Loucy (cell line): Measurements from ENCODE around the gene ALB.

Experiments used
- H2AFZ ChIP-seq: fragments of 200-600 bp; sonication (generic); 2 replicates; pipeline ENCODE4 v1.6.0; 2016; ENCODE audit warnings: antibody characterized with exemption, mild to moderate bottlenecking, low read length, moderate library complexity
- H3F3A ChIP-seq: fragments of 200-600 bp; 2 replicates; pipeline ENCODE4 v1.6.0; 2016; ENCODE audit warnings: antibody characterized with exemption, low read depth, mild to moderate bottlenecking
- H3K27me3 ChIP-seq: fragments of 200-600 bp; sonication (generic); 2 replicates; pipeline ENCODE4 v1.6.1; 2014; ENCODE audit warnings: low read length, mild to moderate bottlenecking; ENCODE audit not compliant: insufficient read depth, poor library complexity, severe bottlenecking
- H3K36me3 ChIP-seq: fragments of 200-600 bp; sonication (generic); 2 replicates; pipeline ENCODE4 v1.6.1; 2016; ENCODE audit warnings: low read length; ENCODE audit not compliant: insufficient read depth
- H3K4me1 ChIP-seq: fragments of 200-600 bp; sonication (generic); 2 replicates; pipeline ENCODE4 v1.5.1; 2014; ENCODE audit warnings: low read length, mild to moderate bottlenecking; ENCODE audit not compliant: insufficient read depth, poor library complexity, severe bottlenecking
- H3K4me2 ChIP-seq: fragments of 200-600 bp; sonication (generic); 2 replicates; pipeline ENCODE4 v1.6.0; 2014; ENCODE audit warnings: antibody characterized with exemption, low read length, low read depth, mild to moderate bottlenecking; ENCODE audit not compliant: poor library complexity, severe bottlenecking
- H3K4me3 ChIP-seq: fragments of 200-600 bp; sonication (generic); 2 replicates; pipeline ENCODE4 v1.5.1; 2014; ENCODE audit warnings: low read length, mild to moderate bottlenecking, mixed read lengths; ENCODE audit not compliant: poor library complexity, severe bottlenecking
- H3K79me2 ChIP-seq: fragments of 200-600 bp; sonication (generic); 2 replicates; pipeline ENCODE4 v1.6.1; 2014; ENCODE audit warnings: low read length; ENCODE audit not compliant: insufficient read depth
- H3K9ac ChIP-seq: fragments of 200-600 bp; sonication (generic); 2 replicates; pipeline ENCODE4 v1.6.0; 2014; ENCODE audit warnings: mild to moderate bottlenecking, low read depth, low read length, moderate library complexity; ENCODE audit not compliant: poor library complexity, severe bottlenecking
- H3K9me2 ChIP-seq: fragments of 200-600 bp; sonication (generic); replicated peaks from 2 replicates; pipeline ENCODE4 v1.6.1; 2016; ENCODE audit warnings: low read depth, low read length, mixed read lengths
- H3K9me3 ChIP-seq: fragments of 200-600 bp; sonication (generic); 2 replicates; pipeline ENCODE4 v1.6.1; 2014; ENCODE audit warnings: mild to moderate bottlenecking, antibody characterized with exemption, low read length, low read depth; ENCODE audit not compliant: insufficient read depth
- H4K20me1 ChIP-seq: fragments of 200-600 bp; sonication (generic); 2 replicates; pipeline ENCODE4 v1.6.0; 2014; ENCODE audit warnings: antibody characterized with exemption, low read length, mild to moderate bottlenecking; ENCODE audit not compliant: insufficient read depth, poor library complexity, severe bottlenecking
- CTCF ChIP-seq: fragments of 200-600 bp; sonication (generic); conservative IDR thresholded peaks from 2 replicates; pipeline ENCODE4 v1.5.1; 2014; ENCODE audit warnings: mild to moderate bottlenecking, antibody characterized with exemption, low read length
- EZH2phosphoT487 ChIP-seq: fragments of 200-600 bp; IDR thresholded peaks from 2 replicates; pipeline ENCODE4 v1.6.1; 2018; ENCODE audit warnings: antibody characterized with exemption, mild to moderate bottlenecking, moderate library complexity, borderline replicate concordance

The ALB gene

GRCh38 chr4:73413294-73413755, 9.2 kb downstream of the ALB start:
- no peak overlapping the region for H3K9ac ChIP-seq
- no peaks in the 10 kb centered on the region for H3K9me3 ChIP-seq
- H3K27me3 ChIP-seq, result no peaks in the 10 kb centered on the region
- no peaks in the 10 kb centered on the region for H3K36me3 ChIP-seq
- H3K4me3 ChIP-seq, result no peak overlapping the region
- no peak overlapping the region for H3K4me2 ChIP-seq
- H4K20me1 ChIP-seq, result no peaks in the 10 kb centered on the region
- no peaks in the 10 kb centered on the region for H3K79me2 ChIP-seq
- no peak overlapping the region for H2AFZ ChIP-seq
- no peaks in the 10 kb centered on the region for H3K4me1 ChIP-seq
- TF ChIP-seq EZH2phosphoT487, result no peak
- TF ChIP-seq CTCF, result no peak
- no peaks in the 10 kb centered on the region for H3F3A ChIP-seq
- H3K9me2 ChIP-seq, result no peaks in the 10 kb centered on the region

GRCh38 chr4:73414936-73415271, 10.8 kb downstream of the ALB start:
- no peak overlapping the region for H2AFZ ChIP-seq
- no peak overlapping the region for H3K4me2 ChIP-seq
- TF ChIP-seq EZH2phosphoT487 (no peak), CTCF (no peak)
- H3K4me3 ChIP-seq, result no peak overlapping the region
- H4K20me1 ChIP-seq, result no peaks in the 10 kb centered on the region
- no peaks in the 10 kb centered on the region for H3F3A ChIP-seq
- H3K36me3 ChIP-seq, result no peaks in the 10 kb centered on the region
- H3K4me1 ChIP-seq, result no peaks in the 10 kb centered on the region
- H3K9ac ChIP-seq, result no peak overlapping the region
- H3K79me2 ChIP-seq, result no peaks in the 10 kb centered on the region
- H3K27me3 ChIP-seq, result no peaks in the 10 kb centered on the region
- no peaks in the 10 kb centered on the region for H3K9me2 ChIP-seq
- H3K9me3 ChIP-seq, result no peaks in the 10 kb centered on the region

- H3K36me3 ChIP-seq, result no peaks in the 10 kb centered on the region
- no peak overlapping the region for H3K4me2 ChIP-seq
- no peak for TF ChIP-seq CTCF
- no peak for TF ChIP-seq EZH2phosphoT487
- no peaks in the 10 kb centered on the region for H4K20me1 ChIP-seq
- no peaks in the 10 kb centered on the region for H3K27me3 ChIP-seq
- H3F3A ChIP-seq, result no peaks in the 10 kb centered on the region
- H3K9me2 ChIP-seq, result no peaks in the 10 kb centered on the region
- H2AFZ ChIP-seq, result no peak overlapping the region
- H3K9me3 ChIP-seq, result no peaks in the 10 kb centered on the region
- H3K9ac ChIP-seq, result no peak overlapping the region
- no peaks in the 10 kb centered on the region for H3K79me2 ChIP-seq
- H3K4me3 ChIP-seq, result no peak overlapping the region
- H3K4me1 ChIP-seq, result no peaks in the 10 kb centered on the region
Measured at GRCh38 chr4:73415807-73416238, 11.7 kb downstream of the ALB start.
